HepG2 (cell line): ENCODE data around the gene TAS2R19. TPM values are rescaled to one million over a fixed set of nuclear protein-coding genes. Genes with fewer than 3 reads are reported as not detected.

ENCODE experiments used
- ATF7 ChIP-seq, 2 experiments: fragments of 450-650 bp in 1 of 2; sonication (generic) in 1 of 2; formaldehyde crosslinking in 1 of 2; IDR thresholded peaks; 2 replicates each; pipeline versions ENCODE4 v1.4.0 to v1.6.1; 2016 to 2020; ENCODE audit warnings: antibody characterized with exemption in 1 of 2, mild to moderate bottlenecking in 1 of 2, missing genetic modification reagents in 1 of 2
- HDAC2 ChIP-seq: sonication (generic); formaldehyde crosslinking; IDR thresholded peaks from 2 replicates; pipeline ENCODE4 v1.4.0; 2020; ENCODE audit warnings: missing genetic modification reagents
- HMGA1 ChIP-seq: sonication (generic); formaldehyde crosslinking; conservative IDR thresholded peaks from 2 replicates; pipeline ENCODE4 v1.4.0; 2020; ENCODE audit warnings: missing genetic modification reagents
- HNF4G ChIP-seq, 2 experiments: sonication (generic) in 1 of 2; formaldehyde crosslinking in 1 of 2; IDR thresholded peaks; 2 replicates each; pipeline versions ENCODE4 v1.4.0 to v1.6.1; 2011 to 2020; ENCODE audit warnings: borderline replicate concordance in 2 of 2, low read depth in 2 of 2, mild to moderate bottlenecking in 2 of 2, low read length in 1 of 2, missing genetic modification reagents in 1 of 2, moderate library complexity in 1 of 2
- IRF2 ChIP-seq: IDR thresholded peaks from 2 replicates; pipeline ENCODE4 v1.6.1; 2018; ENCODE audit warnings: missing genetic modification reagents, missing compliant biosample characterization
- NFATC3 ChIP-seq: sonication (generic); formaldehyde crosslinking; IDR thresholded peaks from 2 replicates; pipeline ENCODE4 v1.5.1; 2020; ENCODE audit warnings: mild to moderate bottlenecking, missing genetic modification reagents
- NFKB2 ChIP-seq: sonication (generic); formaldehyde crosslinking; IDR thresholded peaks from 2 replicates; pipeline ENCODE4 v1.4.0; 2020; ENCODE audit warnings: missing genetic modification reagents, borderline replicate concordance
- NR2F1 ChIP-seq, 2 experiments: fragments of 450-650 bp in 1 of 2; formaldehyde crosslinking in 1 of 2; IDR thresholded peaks; 2 replicates each; pipeline versions ENCODE4 v1.5.0 to v1.6.1; 2016 to 2020; ENCODE audit warnings: mild to moderate bottlenecking in 1 of 2, missing compliant biosample characterization in 1 of 2, missing genetic modification reagents in 1 of 2, moderate library complexity in 1 of 2
- NRL ChIP-seq: sonication (generic); formaldehyde crosslinking; IDR thresholded peaks from 2 replicates; pipeline ENCODE4 v1.5.0; 2020; ENCODE audit warnings: missing genetic modification reagents, mild to moderate bottlenecking, moderate library complexity, borderline replicate concordance
- POLR2G ChIP-seq: fragments of 200-400 bp; formaldehyde crosslinking; IDR thresholded peaks from 2 replicates; pipeline ENCODE4 v1.6.1; 2018; ENCODE audit warnings: mild to moderate bottlenecking, low read depth, low read length, moderate library complexity
- RARA ChIP-seq: IDR thresholded peaks from 2 replicates; pipeline ENCODE4 v1.6.1; 2016; ENCODE audit warnings: missing genetic modification reagents, missing compliant biosample characterization
- RARG ChIP-seq: sonication (generic); formaldehyde crosslinking; IDR thresholded peaks from 2 replicates; pipeline ENCODE4 v1.4.0; 2020; ENCODE audit warnings: low read depth, mild to moderate bottlenecking, missing genetic modification reagents
- SAP130 ChIP-seq: IDR thresholded peaks from 2 replicates; pipeline ENCODE4 v1.6.1; 2016; ENCODE audit warnings: low read depth
- SKI ChIP-seq: fragments of 450-650 bp; IDR thresholded peaks from one replicate; pipeline ENCODE4 v1.6.1; 2018; ENCODE audit warnings: mild to moderate bottlenecking; ENCODE audit not compliant: partially characterized antibody
- THAP11 ChIP-seq: IDR thresholded peaks from 2 replicates; pipeline ENCODE4 v1.6.1; 2016; ENCODE audit warnings: missing biosample characterization, missing genetic modification reagents
- XRCC5 ChIP-seq: fragments of 200-400 bp; formaldehyde crosslinking; optimal IDR thresholded peaks from 2 replicates; pipeline ENCODE3; 2017; ENCODE audit warnings: mild to moderate bottlenecking, low read length
- ZBTB3 ChIP-seq: sonication (generic); formaldehyde crosslinking; IDR thresholded peaks from 2 replicates; pipeline ENCODE4 v1.4.0; 2020; ENCODE audit warnings: low read depth, mild to moderate bottlenecking, moderate library complexity, missing genetic modification reagents, borderline replicate concordance
- ZNF143 ChIP-seq: sonication (generic); formaldehyde crosslinking; IDR thresholded peaks from 2 replicates; pipeline ENCODE4 v1.4.0; 2020; ENCODE audit warnings: missing genetic modification reagents
- ZNF253 ChIP-seq: sonication (generic); formaldehyde crosslinking; IDR thresholded peaks from 2 replicates; pipeline ENCODE4 v1.8.0; 2022; ENCODE audit warnings: mild to moderate bottlenecking, missing genetic modification reagents, borderline replicate concordance
- ZNF337 ChIP-seq: sonication (generic); formaldehyde crosslinking; IDR thresholded peaks from 2 replicates; pipeline ENCODE4 v1.5.1; 2020; ENCODE audit warnings: missing genetic modification reagents, low read depth, mild to moderate bottlenecking, borderline replicate concordance
- ZNF441 ChIP-seq: sonication (generic); formaldehyde crosslinking; IDR thresholded peaks from 2 replicates; pipeline ENCODE4 v1.7.0; 2021; ENCODE audit warnings: missing genetic modification reagents, borderline replicate concordance
- ZNF629 ChIP-seq: sonication (generic); formaldehyde crosslinking; conservative IDR thresholded peaks from 2 replicates; pipeline ENCODE4 v1.5.0; 2020; ENCODE audit warnings: missing genetic modification reagents
- ZNF788 ChIP-seq: sonication (generic); formaldehyde crosslinking; IDR thresholded peaks from 2 replicates; pipeline ENCODE4 v1.5.0; 2020; ENCODE audit warnings: mild to moderate bottlenecking, missing genetic modification reagents, borderline replicate concordance
- polyA plus RNA-seq, 8 experiments: library from polyadenylated mRNA; depleted of rRNA in 3 of 8; stranded (reverse) in 7 of 8; unstranded in 1 of 8; fragments of >200 nt; fragmentation: Illumina TruSeq in 4 of 8; extraction: Trizol in 4 of 8; gene quantifications; 2 replicates each; pipeline versions ENCODE4 v1.2.1 to v1.2.3, GENCODE V29; 2011 to 2016; ENCODE audit warnings: low read depth in 4 of 8, missing spikeins in 1 of 8, mixed read lengths in 1 of 8; ENCODE audit not compliant: insufficient read depth in 1 of 8
- total RNA-seq, 5 experiments: library from RNA; depleted of rRNA; stranded (reverse); fragments of >200 nt; fragmentation: Illumina TruSeq; extraction: Trizol; gene quantifications; 2 replicates each; pipeline ENCODE4 v1.2.3, GENCODE V29; 2016; ENCODE audit warnings: low read depth in 1 of 5
- TF ChIP-seq, protein P1 (sequence below): sonication (generic); formaldehyde crosslinking; IDR thresholded peaks from 2 replicates; pipeline ENCODE4 v1.8.0; 2022; ENCODE audit warnings: mild to moderate bottlenecking, missing genetic modification reagents
- TF ChIP-seq, protein P2 (sequence below): sonication (generic); formaldehyde crosslinking; IDR thresholded peaks from 2 replicates; pipeline ENCODE4 v1.9.0; 2021; ENCODE audit warnings: missing genetic modification reagents, borderline replicate concordance

Gene TAS2R19
- total and polyA plus RNA-seq, 2 of the 13 experiments (the other 11 are each of a cell fraction or from before 2014, with no cell fraction given) = 0.62 to 5.3 TPM

DNA sequence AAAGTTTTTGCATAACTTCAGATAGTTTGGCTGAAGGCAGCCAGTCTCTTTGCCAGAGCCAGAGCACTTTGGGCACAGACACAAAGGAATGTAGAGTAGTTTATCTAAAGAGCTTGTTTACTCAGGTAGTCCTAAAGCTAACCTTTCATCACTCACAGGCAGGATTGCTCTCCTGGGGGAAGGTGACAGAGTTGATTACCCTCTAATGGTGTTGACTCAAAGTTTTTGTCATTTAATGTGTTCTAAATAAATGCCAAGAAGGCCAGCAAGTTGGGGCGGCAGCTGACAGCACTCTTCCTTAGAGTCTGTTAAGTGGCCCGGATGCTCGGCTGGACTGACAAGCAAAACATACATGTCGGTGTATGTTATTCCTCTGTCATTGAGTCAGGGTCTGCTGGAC lies 49.0 kb upstream of the TAS2R19 start (continued):
- no peak for TF ChIP-seq HNF4G (IDR thresholded peaks at IDR 0.05; ENCODE audit: borderline replicate concordance, low read depth, low read length)
- TF ChIP-seq HNF4G (CRISPR knock-in tag; IDR thresholded peaks at IDR 0.05; ENCODE audit: borderline replicate concordance, low read depth) = no peak
- TF ChIP-seq, protein P1, sequence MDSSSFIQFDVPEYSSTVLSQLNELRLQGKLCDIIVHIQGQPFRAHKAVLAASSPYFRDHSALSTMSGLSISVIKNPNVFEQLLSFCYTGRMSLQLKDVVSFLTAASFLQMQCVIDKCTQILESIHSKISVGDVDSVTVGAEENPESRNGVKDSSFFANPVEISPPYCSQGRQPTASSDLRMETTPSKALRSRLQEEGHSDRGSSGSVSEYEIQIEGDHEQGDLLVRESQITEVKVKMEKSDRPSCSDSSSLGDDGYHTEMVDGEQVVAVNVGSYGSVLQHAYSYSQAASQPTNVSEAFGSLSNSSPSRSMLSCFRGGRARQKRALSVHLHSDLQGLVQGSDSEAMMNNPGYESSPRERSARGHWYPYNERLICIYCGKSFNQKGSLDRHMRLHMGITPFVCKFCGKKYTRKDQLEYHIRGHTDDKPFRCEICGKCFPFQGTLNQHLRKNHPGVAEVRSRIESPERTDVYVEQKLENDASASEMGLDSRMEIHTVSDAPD (CRISPR knock-in tag) = no peak
- TF ChIP-seq, protein P2, sequence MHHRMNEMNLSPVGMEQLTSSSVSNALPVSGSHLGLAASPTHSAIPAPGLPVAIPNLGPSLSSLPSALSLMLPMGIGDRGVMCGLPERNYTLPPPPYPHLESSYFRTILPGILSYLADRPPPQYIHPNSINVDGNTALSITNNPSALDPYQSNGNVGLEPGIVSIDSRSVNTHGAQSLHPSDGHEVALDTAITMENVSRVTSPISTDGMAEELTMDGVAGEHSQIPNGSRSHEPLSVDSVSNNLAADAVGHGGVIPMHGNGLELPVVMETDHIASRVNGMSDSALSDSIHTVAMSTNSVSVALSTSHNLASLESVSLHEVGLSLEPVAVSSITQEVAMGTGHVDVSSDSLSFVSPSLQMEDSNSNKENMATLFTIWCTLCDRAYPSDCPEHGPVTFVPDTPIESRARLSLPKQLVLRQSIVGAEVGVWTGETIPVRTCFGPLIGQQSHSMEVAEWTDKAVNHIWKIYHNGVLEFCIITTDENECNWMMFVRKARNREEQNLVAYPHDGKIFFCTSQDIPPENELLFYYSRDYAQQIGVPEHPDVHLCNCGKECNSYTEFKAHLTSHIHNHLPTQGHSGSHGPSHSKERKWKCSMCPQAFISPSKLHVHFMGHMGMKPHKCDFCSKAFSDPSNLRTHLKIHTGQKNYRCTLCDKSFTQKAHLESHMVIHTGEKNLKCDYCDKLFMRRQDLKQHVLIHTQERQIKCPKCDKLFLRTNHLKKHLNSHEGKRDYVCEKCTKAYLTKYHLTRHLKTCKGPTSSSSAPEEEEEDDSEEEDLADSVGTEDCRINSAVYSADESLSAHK (CRISPR knock-in tag) = no peak
- no peak for TF ChIP-seq ZNF788 (CRISPR knock-in tag)
- TF ChIP-seq NRL = no peak
- TF ChIP-seq ZBTB3 (CRISPR knock-in tag) = no peak
- TF ChIP-seq THAP11 (CRISPR knock-in tag) = no peak
- TF ChIP-seq RARA (CRISPR knock-in tag) = peak; percentile 53; the same call in 1 of the 2 replicates
- no peak for TF ChIP-seq NR2F1 (CRISPR knock-in tag; IDR thresholded peaks at IDR 0.05)
- TF ChIP-seq HDAC2 (CRISPR knock-in tag) = peak; percentile 35; the same call in 1 of the 2 replicates
- no peak for TF ChIP-seq ATF7 (IDR thresholded peaks at IDR 0.05)
- TF ChIP-seq ATF7 (CRISPR knock-in tag; IDR thresholded peaks at IDR 0.05) = no peak
- TF ChIP-seq SAP130 (CRISPR knock-in tag) = 0 out of 2 replicates have a peak, but pooled peaks have one; percentile 12
- TF ChIP-seq HMGA1 (CRISPR knock-in tag) = no peak
- TF ChIP-seq NFKB2 (CRISPR knock-in tag) = no peak
- TF ChIP-seq ZNF441 (CRISPR knock-in tag) = no peak
- no peak for TF ChIP-seq ZNF143 (CRISPR knock-in tag)
- TF ChIP-seq ZNF337 (CRISPR knock-in tag) = no peak
- TF ChIP-seq SKI = peak; percentile 26
- no peak for TF ChIP-seq RARG
- TF ChIP-seq XRCC5 = no peak
- no peak for TF ChIP-seq ZNF253 (CRISPR knock-in tag)
- TF ChIP-seq IRF2 (CRISPR knock-in tag) = no peak
- TF ChIP-seq NFATC3 (CRISPR knock-in tag) = no peak
- TF ChIP-seq ZNF629 (CRISPR knock-in tag) = no peak
- no peak for TF ChIP-seq POLR2G
